Adrenal gland (tissue), 5 donors: ENCODE results near the gene SLC5A9.

Experiments used
- POLR2A ChIP-seq, 2 donors: fragments of 450-650 bp; IDR thresholded peaks; one replicate each; pipeline ENCODE4 v1.6.1; 2017; ENCODE audit warnings: antibody characterized with exemption in 2 of 2, mild to moderate bottlenecking in 2 of 2, moderate library complexity in 1 of 2
- TF ChIP-seq, protein P1 (sequence below), 6 experiments: fragments of 450-650 bp in 4 of 6; fragments of 200-600 bp in 2 of 6; sonication (generic) in 1 of 6; IDR thresholded peaks; 1 replicate in 5 of 6; 2 replicates in 1 of 6; pipeline versions ENCODE4 v1.5.1 to v1.8.0; 2016 to 2021; ENCODE audit warnings: antibody characterized with exemption in 6 of 6, mild to moderate bottlenecking in 2 of 6, moderate library complexity in 1 of 6
- donor health status: DM: no; HTN: no; CAD: no.

DNA sequence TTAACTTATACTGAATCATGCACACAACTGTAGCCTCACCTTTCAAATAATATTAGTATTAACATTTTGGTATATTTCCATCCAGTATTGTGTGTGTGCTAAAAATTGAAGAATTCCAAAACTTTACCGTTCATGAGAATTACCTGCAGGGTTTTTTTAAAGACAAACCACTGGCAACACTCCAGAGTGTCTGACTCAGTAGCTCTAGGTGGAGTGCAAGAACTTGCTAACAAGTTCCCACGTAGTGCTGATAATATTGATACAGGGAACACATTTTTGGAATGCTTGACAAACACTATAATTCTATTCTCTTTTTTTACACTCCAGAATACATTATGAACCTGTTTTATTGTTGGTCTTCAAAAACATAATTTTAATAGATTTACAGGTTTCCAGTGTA, 27.7 kb upstream of the SLC5A9 start:
- TF ChIP-seq, protein P1, sequence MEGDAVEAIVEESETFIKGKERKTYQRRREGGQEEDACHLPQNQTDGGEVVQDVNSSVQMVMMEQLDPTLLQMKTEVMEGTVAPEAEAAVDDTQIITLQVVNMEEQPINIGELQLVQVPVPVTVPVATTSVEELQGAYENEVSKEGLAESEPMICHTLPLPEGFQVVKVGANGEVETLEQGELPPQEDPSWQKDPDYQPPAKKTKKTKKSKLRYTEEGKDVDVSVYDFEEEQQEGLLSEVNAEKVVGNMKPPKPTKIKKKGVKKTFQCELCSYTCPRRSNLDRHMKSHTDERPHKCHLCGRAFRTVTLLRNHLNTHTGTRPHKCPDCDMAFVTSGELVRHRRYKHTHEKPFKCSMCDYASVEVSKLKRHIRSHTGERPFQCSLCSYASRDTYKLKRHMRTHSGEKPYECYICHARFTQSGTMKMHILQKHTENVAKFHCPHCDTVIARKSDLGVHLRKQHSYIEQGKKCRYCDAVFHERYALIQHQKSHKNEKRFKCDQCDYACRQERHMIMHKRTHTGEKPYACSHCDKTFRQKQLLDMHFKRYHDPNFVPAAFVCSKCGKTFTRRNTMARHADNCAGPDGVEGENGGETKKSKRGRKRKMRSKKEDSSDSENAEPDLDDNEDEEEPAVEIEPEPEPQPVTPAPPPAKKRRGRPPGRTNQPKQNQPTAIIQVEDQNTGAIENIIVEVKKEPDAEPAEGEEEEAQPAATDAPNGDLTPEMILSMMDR (IDR thresholded peaks at IDR 0.05), result no peak
- TF ChIP-seq POLR2A (IDR thresholded peaks at IDR 0.05), result no peak
